H9 (cell line): ENCODE data around the gene FAM222B. TPM values are rescaled to one million over a fixed set of nuclear protein-coding genes. Genes with fewer than 3 reads are reported as not detected.
"Not testable (repeated sequence)": the region's sequence is repeated elsewhere in the genome, so short reads cannot be mapped to it uniquely, and the experiment has no call there.

Source experiments
- DNase-seq: peaks from one replicate; pipeline ENCODE4 v3.0.0-alpha.2; 2017
- H2AFZ ChIP-seq: one replicate; pipeline ENCODE4 v1.6.1; 2013; ENCODE audit warnings: mild to moderate bottlenecking, low read length, control low read depth, moderate library complexity
- H2AK5ac ChIP-seq: 2 replicates; pipeline ENCODE4 v1.6.1; 2013; ENCODE audit warnings: low read length, control low read depth, mixed read lengths; ENCODE audit not compliant: insufficient read length
- H2BK120ac ChIP-seq: one replicate; pipeline ENCODE4 v1.6.1; 2013; ENCODE audit warnings: low read depth, mild to moderate bottlenecking, low read length, control low read depth, inconsistent platforms; ENCODE audit not compliant: poor library complexity, severe bottlenecking
- H2BK12ac ChIP-seq: 2 replicates; pipeline ENCODE4 v1.6.1; 2013; ENCODE audit warnings: low read length, control low read depth, mixed read lengths, low read depth; ENCODE audit not compliant: insufficient read length
- H2BK15ac ChIP-seq: 2 replicates; pipeline ENCODE4 v1.6.1; 2013; ENCODE audit warnings: low read depth, low read length, control low read depth
- H2BK20ac ChIP-seq: one replicate; pipeline ENCODE4 v1.6.1; 2013; ENCODE audit warnings: low read depth, mild to moderate bottlenecking, low read length, control low read depth, inconsistent platforms; ENCODE audit not compliant: poor library complexity, severe bottlenecking
- H2BK5ac ChIP-seq: 2 replicates; pipeline ENCODE4 v1.6.1; 2013; ENCODE audit warnings: low read length, control low read depth, mixed read lengths; ENCODE audit not compliant: insufficient read length
- H3K14ac ChIP-seq: 2 replicates; pipeline ENCODE4 v1.6.1; 2013; ENCODE audit warnings: low read length, control low read depth; ENCODE audit not compliant: insufficient read depth
- H3K18ac ChIP-seq: 2 replicates; pipeline ENCODE4 v1.6.1; 2013; ENCODE audit warnings: low read depth, mild to moderate bottlenecking, mixed read lengths, low read length, control low read depth; ENCODE audit not compliant: insufficient read length
- H3K23ac ChIP-seq: 2 replicates; pipeline ENCODE4 v1.6.1; 2013; ENCODE audit warnings: low read length, control low read depth, mixed read lengths, low read depth; ENCODE audit not compliant: insufficient read length
- H3K23me2 ChIP-seq: 2 replicates; pipeline ENCODE4 v1.6.1; 2013; ENCODE audit warnings: low read depth, mild to moderate bottlenecking, mixed read lengths, low read length, control low read depth; ENCODE audit not compliant: insufficient read length, poor library complexity, severe bottlenecking
- H3K27ac ChIP-seq: 2 replicates; pipeline ENCODE4 v1.5.1; 2013; ENCODE audit warnings: low read length, control low read depth, mixed read lengths, low read depth; ENCODE audit not compliant: insufficient read length
- H3K27me3 ChIP-seq: 2 replicates; pipeline ENCODE4 v1.6.1; 2013; ENCODE audit warnings: low read length, control low read depth, inconsistent platforms; ENCODE audit not compliant: insufficient read depth
- H3K4ac ChIP-seq: 2 replicates; pipeline ENCODE4 v1.6.1; 2013; ENCODE audit warnings: low read depth, mild to moderate bottlenecking, control low read depth, inconsistent platforms, low read length, moderate library complexity
- H3K4me1 ChIP-seq: 2 replicates; pipeline ENCODE4 v1.6.1; 2013; ENCODE audit warnings: low read length, control low read depth, inconsistent platforms; ENCODE audit not compliant: insufficient read depth
- H3K4me2 ChIP-seq: 2 replicates; pipeline ENCODE4 v1.6.1; 2013; ENCODE audit warnings: low read length, control low read depth, mixed read lengths; ENCODE audit not compliant: insufficient read length, insufficient read depth
- H3K56ac ChIP-seq: 2 replicates; pipeline ENCODE4 v1.6.1; 2013; ENCODE audit warnings: low read depth, mild to moderate bottlenecking, mixed read lengths, low read length, control low read depth; ENCODE audit not compliant: insufficient read length
- H3K79me1 ChIP-seq: 2 replicates; pipeline ENCODE4 v1.6.1; 2013; ENCODE audit warnings: low read depth, mild to moderate bottlenecking, moderate library complexity, low read length, control low read depth, inconsistent platforms; ENCODE audit not compliant: insufficient read depth, poor library complexity, severe bottlenecking
- H3K79me2 ChIP-seq: 2 replicates; pipeline ENCODE4 v1.6.1; 2013; ENCODE audit warnings: low read length, control low read depth, inconsistent platforms; ENCODE audit not compliant: insufficient read depth
- H3K9ac ChIP-seq: 2 replicates; pipeline ENCODE4 v1.6.1; 2013; ENCODE audit warnings: low read length, control low read depth, mixed read lengths; ENCODE audit not compliant: insufficient read length; ENCODE audit errors: extremely low read depth
- H3K9me3 ChIP-seq: one replicate; pipeline ENCODE4 v1.6.1; 2013; ENCODE audit warnings: low read depth, low read length, inconsistent platforms; ENCODE audit not compliant: control insufficient read depth
- H3T11ph ChIP-seq: one replicate; pipeline ENCODE4 v1.6.1; 2013; ENCODE audit warnings: mild to moderate bottlenecking, low read length, control low read depth, inconsistent platforms
- H4K20me1 ChIP-seq: one replicate; pipeline ENCODE4 v1.6.1; 2013; ENCODE audit not compliant: control insufficient read depth, insufficient read length, insufficient read depth
- H4K5ac ChIP-seq: 2 replicates; pipeline ENCODE4 v1.6.1; 2013; ENCODE audit warnings: low read depth, mild to moderate bottlenecking, mixed read lengths, low read length, control low read depth; ENCODE audit not compliant: insufficient read length
- H4K8ac ChIP-seq: replicated peaks from 2 replicates; pipeline ENCODE4 v1.6.1; 2013; ENCODE audit warnings: low read length, control low read depth, mixed read lengths, low read depth; ENCODE audit not compliant: insufficient read length
- H4K91ac ChIP-seq: 2 replicates; pipeline ENCODE4 v1.6.1; 2013; ENCODE audit warnings: low read depth, mild to moderate bottlenecking, moderate library complexity, mixed read lengths, low read length, control low read depth; ENCODE audit not compliant: insufficient read length
- H3K27ac Mint-ChIP-seq, 3 experiments: 2 replicates in 2 of 3; 3 replicates in 1 of 3; pipeline ENCODE4 v1.8.0; 2020 to 2021; ENCODE audit warnings: mixed read lengths in 3 of 3, mild to moderate bottlenecking in 1 of 3, moderate library complexity in 1 of 3
- H3K27me3 Mint-ChIP-seq: 2 replicates; pipeline ENCODE4 v1.8.0; 2021; ENCODE audit warnings: low read depth, mild to moderate bottlenecking, moderate library complexity, mixed read lengths
- H3K36me3 Mint-ChIP-seq, 3 experiments: 2 replicates in 2 of 3; 3 replicates in 1 of 3; pipeline ENCODE4 v1.8.0; 2020 to 2021; ENCODE audit warnings: low read depth in 3 of 3, mixed read lengths in 3 of 3; ENCODE audit not compliant: insufficient read depth in 1 of 3
- H3K4me1 Mint-ChIP-seq, 2 experiments: 2 replicates each; pipeline ENCODE4 v1.8.0; 2020; ENCODE audit warnings: mixed read lengths in 2 of 2
- H3K4me3 Mint-ChIP-seq, 2 experiments: 2 replicates in 1 of 2; 3 replicates in 1 of 2; pipeline ENCODE4 v1.8.0; 2020 to 2021; ENCODE audit warnings: mild to moderate bottlenecking in 2 of 2, mixed read lengths in 2 of 2, moderate library complexity in 1 of 2
- H3K9me3 Mint-ChIP-seq, 2 experiments: 2 replicates in 1 of 2; 3 replicates in 1 of 2; pipeline ENCODE4 v1.8.0; 2020; ENCODE audit warnings: mild to moderate bottlenecking in 2 of 2, mixed read lengths in 2 of 2, moderate library complexity in 1 of 2
- CTCF ChIP-seq: fragments of 200-600 bp; sonication (generic); conservative IDR thresholded peaks from 3 replicates; pipeline ENCODE4 v1.8.0; 2021; ENCODE audit warnings: antibody characterized with exemption, mild to moderate bottlenecking
- WGBS: extraction: QIAGEN DNeasy Blood & Tissue Kit; methylation state at CpG from one replicate; pipeline ENCODE4 v1.1.7; 2013; ENCODE audit warnings: missing lambda C conversion rate, low lambda C conversion rate, mixed read lengths; ENCODE audit not compliant: insufficient read length; ENCODE audit errors: extremely low coverage; 5-methylcytosine and 5-hydroxymethylcytosine counted together
- total RNA-seq: library from RNA; stranded (reverse); gene quantifications from 2 replicates; pipeline ENCODE4 v1.2.1, GENCODE V29; 2021

The FAM222B gene
- total RNA-seq, 1 experiment from 2014 or later: 76.1 TPM

DNA sequence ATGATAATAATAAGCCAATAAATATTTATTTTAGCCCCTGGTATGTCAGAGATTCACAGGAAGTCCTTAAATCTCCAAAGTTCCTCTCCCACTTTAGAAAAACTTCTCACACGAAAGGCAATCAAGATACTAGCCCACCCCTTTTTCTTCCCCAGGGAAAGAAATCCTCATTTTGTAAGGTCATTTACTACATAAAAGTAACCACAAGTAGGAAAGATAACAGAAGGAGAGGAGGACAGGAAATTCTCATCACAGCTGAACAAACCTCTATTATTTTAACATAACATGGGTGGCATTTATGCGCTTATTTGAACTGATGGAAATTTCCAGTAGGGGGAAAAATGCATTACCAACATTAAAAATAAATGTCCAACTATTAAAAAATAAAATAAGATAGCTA, 3.4 kb downstream of the FAM222B start:
- Histone ChIP-seq H2BK5ac (no peak overlapping the region), H3K9ac (no peak overlapping the region), H4K91ac (no peak overlapping the region), H3K27me3 (no peaks in the 10 kb centered on the region), H3K79me1 (peaks cover 5% of the 10 kb centered on the region), H3K56ac (no peak overlapping the region), H3K14ac (no peak overlapping the region), H2BK20ac (no peak overlapping the region), H2BK12ac (no peak overlapping the region), H3K27ac (no peak overlapping the region), H2AK5ac (no peak overlapping the region), H2BK15ac (no peak overlapping the region), H2BK120ac (no peak overlapping the region), H4K20me1 (no peaks in the 10 kb centered on the region), H3K79me2 (peaks cover 21% of the 10 kb centered on the region; the same call in 1 of the 2 replicates), H3K4me2 (no peak overlapping the region), H4K5ac (no peak overlapping the region), H2AFZ (no peak overlapping the region), H3K23me2 (peaks cover 6% of the 10 kb centered on the region), H3K23ac (no peak overlapping the region), H3K4me1 (no peaks in the 10 kb centered on the region), H3T11ph (no peak overlapping the region), H3K9me3 (no peaks in the 10 kb centered on the region), H4K8ac (no peak overlapping the region), H3K4ac (no peak overlapping the region), H3K18ac (no peak overlapping the region)
- no CpG with 5 or more reads among the region's 2 CpGs for WGBS
- H3K4me3 Mint-ChIP-seq: no peak overlapping the region
- peaks cover 8 to 14% of the 10 kb centered on the region in 2 experiments for H3K4me1 Mint-ChIP-seq
- peak overlapping the region; percentile 50 to 81 (median 63); a peak in 4 of 7 replicates for H3K27ac Mint-ChIP-seq
- no peaks in the 10 kb centered on the region for H3K9me3 Mint-ChIP-seq
- H3K36me3 Mint-ChIP-seq: peaks cover 3 to 7% (median 5%) of the 10 kb centered on the region in 3 experiments; a peak in 5 of 7 replicates
- no peak for DNase-seq
- TF ChIP-seq CTCF: no peak
- no peaks in the 10 kb centered on the region for H3K27me3 Mint-ChIP-seq

DNA sequence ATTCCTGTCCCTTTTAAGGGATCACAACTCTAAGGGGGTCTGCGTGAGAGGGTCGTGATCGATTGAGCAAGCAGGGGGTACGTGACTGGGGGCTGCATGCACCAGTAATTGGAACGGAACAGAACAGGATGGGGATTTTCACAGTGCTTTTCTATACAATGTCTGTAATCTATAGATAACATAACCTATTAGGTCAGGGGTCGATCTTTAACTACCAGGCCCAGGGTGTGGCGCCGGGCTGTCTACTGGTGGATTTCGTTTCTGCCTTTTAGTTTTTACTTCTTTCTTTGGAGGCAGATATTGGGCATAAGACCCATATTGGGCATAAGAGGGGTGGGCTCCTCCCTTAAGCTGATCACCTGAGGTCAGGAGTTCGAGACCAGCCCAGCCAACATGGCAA, 6.0 kb downstream of the FAM222B start:
- H3K27me3 ChIP-seq, H3K79me1 ChIP-seq, H3K9me3 Mint-ChIP-seq, H2AK5ac ChIP-seq, H3K4me1 ChIP-seq, H3K56ac ChIP-seq, H3K23me2 ChIP-seq, H3K9ac ChIP-seq, H3K23ac ChIP-seq, H2AFZ ChIP-seq, H3K9me3 ChIP-seq, H3K27ac ChIP-seq, H2BK12ac ChIP-seq, H2BK20ac ChIP-seq, H2BK5ac ChIP-seq, H4K91ac ChIP-seq, H3K4ac ChIP-seq, H2BK120ac ChIP-seq, H4K20me1 ChIP-seq, H3K18ac ChIP-seq, H4K8ac ChIP-seq, H4K5ac ChIP-seq, DNase-seq, H3K14ac ChIP-seq, H3K4me2 ChIP-seq, H3K27me3 Mint-ChIP-seq, H2BK15ac ChIP-seq, H3K4me3 Mint-ChIP-seq, H3T11ph ChIP-seq, H3K4me1 Mint-ChIP-seq: not testable (repeated sequence)
- Mint-ChIP-seq H3K36me3 (peaks cover 3 to 16% (median 6%) of the 10 kb centered on the region in 3 experiments; a peak in 6 of 7 replicates), H3K27ac (peak overlapping the region; percentile 64 to 94 (median 92); a peak in 4 of 7 replicates)
- WGBS: no CpG with 5 or more reads among the region's 10 CpGs
- peaks cover 14% of the 10 kb centered on the region; the same call in 1 of the 2 replicates for H3K79me2 ChIP-seq
